ENCODE measurements around the gene RNU1-4.

GRCh38 chr1:16720351-16721223 lies 19.7 kb upstream of the RNU1-4 start:
- TF ChIP-seq POLR2A (IDR thresholded peaks at IDR 0.05): no peak
- TF ChIP-seq CTCF (IDR thresholded peaks at IDR 0.05): no peak
- TF ChIP-seq POLR2AphosphoS5 (IDR thresholded peaks at IDR 0.05): no peak

Measured in prostate gland (tissue), 2 donors.